Spleen (tissue), 11 donors: ENCODE data around the gene PSMD1. TPM values are rescaled to one million over a fixed set of nuclear protein-coding genes. Genes with fewer than 3 reads are reported as not detected.
"Not testable (repeated sequence)": the region's sequence is repeated elsewhere in the genome, so short reads cannot be mapped to it uniquely, and the experiment has no call there.

ENCODE experiments used
- DNase-seq: peaks from one replicate; pipeline ENCODE4 v3.0.0-alpha.2; 2020
- H3K27ac ChIP-seq, 8 donors: fragments of 200-600 bp; sonication (generic) in 7 of 8; 1 replicate in 4 of 8; 2 replicates in 4 of 8; pipeline versions ENCODE4 v1.5.0 to v1.8.0; 2016 to 2021; ENCODE audit warnings: inconsistent platforms in 4 of 8, mild to moderate bottlenecking in 4 of 8, moderate library complexity in 1 of 8
- H3K27me3 ChIP-seq, 7 donors: fragments of 200-600 bp; sonication (generic) in 6 of 7; replicated peaks in 1 of 7; 1 replicate in 4 of 7; 2 replicates in 3 of 7; pipeline versions ENCODE4 v1.5.0 to v1.8.0; 2016 to 2021; ENCODE audit warnings: inconsistent platforms in 3 of 7, mild to moderate bottlenecking in 1 of 7
- H3K36me3 ChIP-seq, 6 donors: fragments of 200-600 bp; sonication (generic) in 5 of 6; 1 replicate in 4 of 6; 2 replicates in 2 of 6; pipeline versions ENCODE4 v1.5.0 to v1.8.0; 2016 to 2021; ENCODE audit warnings: inconsistent platforms in 2 of 6
- H3K4me1 ChIP-seq, 6 donors: fragments of 200-600 bp; sonication (generic) in 5 of 6; 1 replicate in 3 of 6; 2 replicates in 3 of 6; pipeline versions ENCODE4 v1.5.0 to v1.8.0; 2016 to 2021; ENCODE audit warnings: inconsistent platforms in 3 of 6
- H3K4me3 ChIP-seq, 8 donors: fragments of 200-600 bp; sonication (generic) in 7 of 8; 1 replicate in 4 of 8; 2 replicates in 4 of 8; pipeline versions ENCODE4 v1.5.0 to v1.8.0; 2016 to 2021; ENCODE audit warnings: inconsistent platforms in 4 of 8, mild to moderate bottlenecking in 4 of 8, moderate library complexity in 2 of 8
- H3K9me3 ChIP-seq, 8 donors: fragments of 200-600 bp; sonication (generic) in 7 of 8; 1 replicate in 4 of 8; 2 replicates in 4 of 8; pipeline versions ENCODE4 v1.5.0 to v1.8.0; 2016 to 2021; ENCODE audit warnings: inconsistent platforms in 4 of 8
- CTCF ChIP-seq, 11 experiments: fragments of 200-600 bp in 7 of 11; fragments of 450-650 bp in 4 of 11; sonication (generic) in 4 of 11; IDR thresholded peaks in 8 of 11; conservative IDR thresholded peaks in 3 of 11; 1 replicate in 7 of 11; 2 replicates in 4 of 11; pipeline versions ENCODE4 v1.4.0 to v1.8.0; 2016 to 2021; ENCODE audit warnings: antibody characterized with exemption in 11 of 11, inconsistent platforms in 4 of 11, mild to moderate bottlenecking in 1 of 11
- POLR2A ChIP-seq, 3 donors: fragments of 450-650 bp; IDR thresholded peaks; one replicate each; pipeline ENCODE4 v1.5.1; 2017; ENCODE audit warnings: antibody characterized with exemption in 3 of 3, mild to moderate bottlenecking in 1 of 3
- POLR2AphosphoS5 ChIP-seq, 3 donors: sonication (generic); formaldehyde crosslinking; IDR thresholded peaks; one replicate each; pipeline ENCODE4 v1.5.1; 2017; ENCODE audit warnings: antibody characterized with exemption in 3 of 3
- WGBS, 5 donors: extraction: QIAGEN DNeasy Blood & Tissue Kit in 3 of 5; methylation state at CpG; one replicate each; pipeline versions ENCODE4 v1.1.5 to v1.1.7; 2013 to 2018; 5-methylcytosine and 5-hydroxymethylcytosine counted together
- intact Hi-C: fragments of 100-400 bp; cut with DNase I; formaldehyde crosslinking; loops from one replicate; pipeline ENCODE4 v1.15.0; 2023; ENCODE audit warnings: low total_unique reads
- polyA plus RNA-seq, 3 donors: library from polyadenylated mRNA; stranded (reverse); fragments of 200-250 nt; gene quantifications; one replicate each; pipeline ENCODE4 v1.2.1, GENCODE V29; 2013
- total RNA-seq, 7 donors: library from RNA; depleted of rRNA in 3 of 7; stranded (reverse); fragments of >200 nt in 3 of 7; fragmentation: NEBNext Ultra II Directional in 4 of 7; extraction: Animal tissue kit (Norgen Biotek cat#: 25700) in 4 of 7; gene quantifications; one replicate each; pipeline versions ENCODE4 v1.1.0 to v1.2.1, GENCODE V29; 2016 to 2021
- donor health status: healthy with polysubstance abuse.
- donor health status: DM: no; HTN: no; CAD: no; lungs with moderate emphysema.
- donor health status: DM: no; HTN: no; CAD: no.
- donor health status: Bipolar disorder and iron deficiency.
- donor health status: healthy.
- donor health status: DM: no; HTN: no; CAD: no.
- donor health status: DM: yes; HTN: yes; CAD: no.

The PSMD1 gene
- total and polyA plus RNA-seq, 10 donors: 21.2 to 81.2 (median 53.4) TPM

DNA sequence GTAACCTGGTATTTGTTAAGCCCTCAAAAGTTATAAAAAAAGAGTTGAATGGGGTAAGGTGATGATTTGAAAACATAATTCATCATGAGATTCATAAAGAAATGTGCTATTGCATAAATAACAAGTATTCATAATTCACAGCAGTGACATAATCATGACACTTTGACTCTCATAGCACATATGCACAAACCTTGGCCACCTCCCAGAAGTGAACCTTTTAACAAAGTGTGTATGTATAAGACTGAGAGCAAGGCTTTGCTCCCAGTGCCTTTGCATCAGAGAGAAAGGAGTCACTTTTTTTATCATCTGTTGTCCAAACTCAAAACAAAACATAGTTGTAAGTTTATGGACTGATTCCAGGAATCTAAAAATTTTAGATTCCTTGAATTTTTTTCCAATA lies 83.1 kb downstream of the PSMD1 start:
- Histone ChIP-seq H3K9me3 (no peaks in the 10 kb centered on the region), H3K4me3 (no peak overlapping the region), H3K4me1 (peaks cover 0 to 11% (median 4%) of the 10 kb centered on the region in 6 donors), H3K36me3 (peaks cover 0 to 59% (median 6%) of the 10 kb centered on the region in 6 donors), H3K27me3 (no peaks in the 10 kb centered on the region), H3K27ac (no peak overlapping the region)
- TF ChIP-seq CTCF (IDR thresholded peaks at IDR 0.05 in 8 of 11, conservative IDR thresholded peaks at IDR 0.05 in 3 of 11) (no peak), POLR2A (IDR thresholded peaks at IDR 0.05) (no peak), POLR2AphosphoS5 (IDR thresholded peaks at IDR 0.05) (no peak)
- intact Hi-C loops: no loop called here
- no peak for DNase-seq

DNA sequence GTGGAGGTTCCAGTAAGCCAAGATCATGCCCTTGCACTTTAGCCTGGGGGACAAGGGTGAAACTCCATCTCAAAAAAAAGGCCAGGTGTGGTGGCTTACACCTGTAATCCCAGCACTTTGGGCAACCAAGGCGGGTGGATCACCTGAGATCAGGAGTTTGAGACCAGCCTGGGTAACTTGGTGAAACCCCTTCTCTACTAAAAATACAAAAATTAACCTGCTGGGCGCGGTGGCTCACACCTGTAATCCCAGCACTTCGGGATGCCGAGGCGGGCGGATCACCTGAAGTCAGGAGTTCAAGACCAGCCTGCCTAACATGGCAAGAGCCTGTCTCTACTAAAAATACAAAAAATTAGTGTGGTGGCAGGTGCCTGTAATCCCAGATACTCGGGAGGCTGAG lies 84.1 kb downstream of the PSMD1 start:
- 96 to 98% (median 97%) methylated on average over 8 of the region's 8 CpGs for WGBS, 5 donors
- intact Hi-C loops: not testable (repeated sequence)

GRCh38 chr2:231144896-231145295 lies 88.2 kb downstream of the PSMD1 start:
- Histone ChIP-seq H3K27me3 (no peaks in the 10 kb centered on the region), H3K4me1 (no peaks in the 10 kb centered on the region), H3K36me3 (peaks cover 0 to 80% (median 26%) of the 10 kb centered on the region in 6 donors), H3K27ac (no peak overlapping the region), H3K9me3 (no peaks in the 10 kb centered on the region), H3K4me3 (no peak overlapping the region)
- intact Hi-C loops: no loop called here
- WGBS, 5 donors: 97 to 99% (median 98%) methylated on average over 6 of the region's 6 CpGs
- TF ChIP-seq POLR2AphosphoS5 (IDR thresholded peaks at IDR 0.05): no peak
- TF ChIP-seq POLR2A (IDR thresholded peaks at IDR 0.05): no peak
- no peak for TF ChIP-seq CTCF (IDR thresholded peaks at IDR 0.05 in 8 of 11, conservative IDR thresholded peaks at IDR 0.05 in 3 of 11)
- DNase-seq: no peak

More for the DNA sequence above, 84.1 kb downstream of the PSMD1 start:
- H3K9me3 ChIP-seq, H3K4me1 ChIP-seq, DNase-seq, H3K27ac ChIP-seq, H3K27me3 ChIP-seq, H3K4me3 ChIP-seq: not testable (repeated sequence)
- peaks cover 0 to 67% (median 6%) of the 10 kb centered on the region in 6 donors for H3K36me3 ChIP-seq

DNA sequence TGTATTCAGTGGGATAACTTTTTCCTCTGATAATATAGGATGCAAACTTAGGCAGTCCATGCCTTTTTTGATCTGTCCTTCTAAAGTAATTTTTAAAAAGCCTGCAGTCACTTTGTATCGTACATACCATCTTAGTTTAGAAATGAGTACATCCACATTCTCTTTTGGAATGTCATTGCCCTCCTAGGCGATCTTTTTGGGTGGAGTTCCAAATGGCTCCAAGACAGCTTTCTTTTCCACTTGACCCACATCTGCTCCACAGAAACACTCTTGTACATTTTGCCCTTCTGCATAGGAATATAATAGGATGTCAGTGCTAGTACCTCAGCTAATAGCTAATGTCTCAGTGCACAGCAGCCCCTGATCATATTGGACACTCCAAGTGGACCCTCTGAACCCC lies 90.0 kb downstream of the PSMD1 start:
- intact Hi-C loops: no loop called here
- H3K27me3 ChIP-seq: no peaks in the 10 kb centered on the region
- H3K36me3 ChIP-seq: peaks cover 0 to 74% (median 26%) of the 10 kb centered on the region in 6 donors
- no peak overlapping the region for H3K27ac ChIP-seq
- no peak overlapping the region for H3K4me3 ChIP-seq
- no peaks in the 10 kb centered on the region for H3K4me1 ChIP-seq
- DNase-seq: no peak
- H3K9me3 ChIP-seq: no peaks in the 10 kb centered on the region
- TF ChIP-seq POLR2A (IDR thresholded peaks at IDR 0.05): no peak
- TF ChIP-seq POLR2AphosphoS5 (IDR thresholded peaks at IDR 0.05): no peak
- no peak for TF ChIP-seq CTCF (IDR thresholded peaks at IDR 0.05 in 8 of 11, conservative IDR thresholded peaks at IDR 0.05 in 3 of 11)
- 74 to 95% (median 86%) methylated on average over 2 of the region's 2 CpGs for WGBS, 5 donors
